H1 (cell line): ENCODE results near the gene ZNF584. TPM values are rescaled to one million over a fixed set of nuclear protein-coding genes. Genes with fewer than 3 reads are reported as not detected.

Experiments
- CTCF ChIA-PET: fragments of 300-600 bp; sonication (Branson Sonifier 250); formaldehyde crosslinking; loops from one replicate; lab custom pipeline; 2021; ENCODE audit not compliant: partially characterized antibody; lab: Charles Lee
- POLR2A ChIA-PET: fragments of 300-600 bp; sonication (Branson Sonifier 250); formaldehyde crosslinking; loops from one replicate; lab custom pipeline; 2021; ENCODE audit warnings: inconsistent platforms; ENCODE audit not compliant: partially characterized antibody; lab: Charles Lee
- DNase-seq, 2 experiments: peaks; one replicate each; pipeline versions ENCODE4 v3.0.0 to v3.0.0-alpha.2; 2010 to 2022; ENCODE audit warnings: low spot score in 2 of 2, low read depth in 1 of 2, mixed read lengths in 1 of 2
- FAIRE-seq: peaks from 2 replicates; lab custom pipeline; 2011; peaks lifted over from hg19 to GRCh38; lab: Jason Lieb, UNC
- H2AFZ ChIP-seq: 2 replicates; pipeline ENCODE4 v1.8.1; 2012; ENCODE audit warnings: low read length, inconsistent platforms
- H2AK5ac ChIP-seq: 2 replicates; pipeline ENCODE4 v1.6.1; 2013; ENCODE audit warnings: low read depth, low read length
- H2BK120ac ChIP-seq: replicated peaks from 2 replicates; pipeline ENCODE3; 2013; ENCODE audit warnings: low read depth, low read length, inconsistent platforms
- H2BK12ac ChIP-seq: 2 replicates; pipeline ENCODE4 v1.6.1; 2013; ENCODE audit warnings: low read depth, low read length
- H2BK15ac ChIP-seq: 2 replicates; pipeline ENCODE4 v1.6.1; 2013; ENCODE audit warnings: low read length
- H2BK20ac ChIP-seq: 2 replicates; pipeline ENCODE4 v1.6.1; 2013; ENCODE audit warnings: low read length
- H2BK5ac ChIP-seq: 2 replicates; pipeline ENCODE4 v1.6.1; 2013; ENCODE audit warnings: low read depth, low read length
- H3K14ac ChIP-seq: 2 replicates; pipeline ENCODE4 v1.6.1; 2013; ENCODE audit warnings: inconsistent platforms; ENCODE audit not compliant: insufficient read length
- H3K18ac ChIP-seq: 2 replicates; pipeline ENCODE4 v1.6.1; 2013; ENCODE audit warnings: low read length; ENCODE audit errors: extremely low read depth
- H3K23ac ChIP-seq: 2 replicates; pipeline ENCODE4 v1.6.1; 2013; ENCODE audit warnings: inconsistent platforms; ENCODE audit not compliant: insufficient read length
- H3K23me2 ChIP-seq: 2 replicates; pipeline ENCODE4 v1.6.1; 2013; ENCODE audit warnings: low read depth, low read length
- H3K27ac ChIP-seq: 2 replicates; pipeline ENCODE4 v1.6.1; 2011; ENCODE audit warnings: low read depth, low read length, inconsistent platforms
- H3K27me3 ChIP-seq, 4 experiments: replicated peaks in 1 of 4; 1 replicate in 1 of 4; 2 replicates in 3 of 4; pipeline versions ENCODE4 v1.6.1 to v1.8.1; 2011 to 2013; ENCODE audit warnings: low read length in 3 of 4, mild to moderate bottlenecking in 3 of 4, inconsistent platforms in 2 of 4, mixed read lengths in 2 of 4, moderate library complexity in 1 of 4; ENCODE audit not compliant: control insufficient read depth in 3 of 4, insufficient read depth in 3 of 4; ENCODE audit errors: extremely low read depth in 1 of 4
- H3K36me3 ChIP-seq, 4 experiments: 2 replicates each; pipeline versions ENCODE4 v1.6.1 to v1.8.1; 2011 to 2013; ENCODE audit warnings: mild to moderate bottlenecking in 4 of 4, low read length in 3 of 4, moderate library complexity in 2 of 4, control low read depth in 1 of 4, inconsistent platforms in 1 of 4; ENCODE audit not compliant: insufficient read depth in 4 of 4, control insufficient read depth in 2 of 4
- H3K4ac ChIP-seq: replicated peaks from 2 replicates; pipeline ENCODE3; 2013; ENCODE audit warnings: low read length, low read depth, mixed read lengths, inconsistent platforms; ENCODE audit not compliant: insufficient read length
- H3K4me1 ChIP-seq, 4 experiments: replicated peaks in 1 of 4; 1 replicate in 1 of 4; 2 replicates in 3 of 4; pipeline versions ENCODE4 v1.6.1 to v1.8.1; 2011 to 2013; ENCODE audit warnings: low read length in 3 of 4, inconsistent platforms in 2 of 4, mixed read lengths in 1 of 4; ENCODE audit not compliant: insufficient read depth in 4 of 4, control insufficient read depth in 3 of 4
- H3K4me2 ChIP-seq, 2 experiments: 2 replicates each; pipeline versions ENCODE4 v1.6.1 to v1.8.1; 2011 to 2013; ENCODE audit warnings: low read depth in 2 of 2, low read length in 2 of 2, control low read depth in 1 of 2, inconsistent platforms in 1 of 2, mild to moderate bottlenecking in 1 of 2; ENCODE audit not compliant: insufficient read depth in 1 of 2
- H3K4me3 ChIP-seq, 4 experiments: fragments of 200-600, 300-600 bp in 1 of 4; sonication (generic), shearing (Covaris generic), sonication (Bioruptor Twin) in 1 of 4; 2 replicates each; pipeline versions ENCODE4 v1.5.1 to v1.8.1; 2011 to 2016; ENCODE audit warnings: low read length in 4 of 4, low read depth in 3 of 4, control low read depth in 2 of 4, inconsistent platforms in 2 of 4, mild to moderate bottlenecking in 2 of 4, mixed read lengths in 1 of 4, moderate library complexity in 1 of 4; ENCODE audit not compliant: insufficient read depth in 2 of 4; ENCODE audit errors: extremely low read depth in 1 of 4
- H3K56ac ChIP-seq: replicated peaks from 2 replicates; pipeline ENCODE3; 2013; ENCODE audit warnings: low read depth, mild to moderate bottlenecking, mixed read lengths, low read length, inconsistent platforms; ENCODE audit not compliant: insufficient read length
- H3K79me1 ChIP-seq: 2 replicates; pipeline ENCODE4 v1.6.1; 2013; ENCODE audit warnings: low read depth, low read length, control low read depth
- H3K79me2 ChIP-seq, 2 experiments: 2 replicates each; pipeline versions ENCODE4 v1.6.1 to v1.8.1; 2012 to 2013; ENCODE audit warnings: low read length in 2 of 2, mild to moderate bottlenecking in 2 of 2, inconsistent platforms in 1 of 2; ENCODE audit not compliant: insufficient read depth in 2 of 2, control insufficient read depth in 1 of 2
- H3K9ac ChIP-seq, 4 experiments: replicated peaks in 1 of 4; 1 replicate in 1 of 4; 2 replicates in 3 of 4; pipeline versions ENCODE4 v1.6.1 to v1.8.1; 2011 to 2013; ENCODE audit warnings: low read depth in 3 of 4, low read length in 3 of 4, control low read depth in 2 of 4, mild to moderate bottlenecking in 2 of 4, moderate library complexity in 2 of 4, inconsistent platforms in 1 of 4; ENCODE audit errors: extremely low read depth in 1 of 4
- H3K9me3 ChIP-seq, 2 experiments: 2 replicates each; pipeline versions ENCODE4 v1.6.1 to v1.8.1; 2012 to 2013; ENCODE audit warnings: mild to moderate bottlenecking in 2 of 2, moderate library complexity in 2 of 2, control low read depth in 1 of 2, inconsistent platforms in 1 of 2, low read depth in 1 of 2, low read length in 1 of 2, mixed read lengths in 1 of 2; ENCODE audit not compliant: insufficient read depth in 2 of 2
- H4K20me1 ChIP-seq, 2 experiments: replicated peaks in 1 of 2; 2 replicates each; pipeline versions ENCODE3 to v1.8.1; 2011 to 2013; ENCODE audit warnings: inconsistent platforms in 2 of 2, low read length in 2 of 2, mild to moderate bottlenecking in 1 of 2; ENCODE audit not compliant: insufficient read depth in 2 of 2, control insufficient read depth in 1 of 2
- H4K5ac ChIP-seq: 2 replicates; pipeline ENCODE4 v1.6.1; 2013; ENCODE audit warnings: low read length, low read depth, mixed read lengths, inconsistent platforms; ENCODE audit not compliant: insufficient read length
- H4K8ac ChIP-seq: 2 replicates; pipeline ENCODE4 v1.8.0; 2013; ENCODE audit warnings: mild to moderate bottlenecking, moderate library complexity, low read length, inconsistent platforms; ENCODE audit not compliant: insufficient read depth; ENCODE audit errors: extremely low read depth
- H4K91ac ChIP-seq: replicated peaks from 2 replicates; pipeline ENCODE3; 2013; ENCODE audit warnings: low read length, mixed read lengths, inconsistent platforms; ENCODE audit not compliant: insufficient read length
- BACH1 ChIP-seq: IDR thresholded peaks from 2 replicates; pipeline ENCODE4 v1.6.1; 2012; ENCODE audit warnings: low read length, improper control_type of control experiment
- CREB1 ChIP-seq: IDR thresholded peaks from 2 replicates; pipeline ENCODE4 v1.6.1; 2012; ENCODE audit warnings: inconsistent platforms
- HDAC6 ChIP-seq: IDR thresholded peaks from one replicate; pipeline ENCODE4 v1.7.1; 2012; ENCODE audit warnings: low read depth, mild to moderate bottlenecking, inconsistent platforms, low read length, moderate library complexity
- NANOG ChIP-seq: IDR thresholded peaks from 2 replicates; pipeline ENCODE4 v1.6.1; 2011; ENCODE audit warnings: low read length, low read depth, mild to moderate bottlenecking, inconsistent platforms; ENCODE audit not compliant: insufficient read depth, poor library complexity, severe bottlenecking
- POLR2AphosphoS5 ChIP-seq: IDR thresholded peaks from 2 replicates; pipeline ENCODE4 v1.6.1; 2011; ENCODE audit warnings: low read depth, low read length
- WGBS, 2 experiments: shearing (Covaris generic) in 1 of 2; methylation state at CpG; one replicate each; pipeline versions ENCODE4 v1.1.6 to v1.1.7; 2013 to 2015; ENCODE audit warnings: low lambda C conversion rate in 2 of 2, mixed read lengths in 2 of 2, inconsistent platforms in 1 of 2, low coverage in 1 of 2, missing lambda C conversion rate in 1 of 2; ENCODE audit not compliant: insufficient replicate concordance in 2 of 2, insufficient coverage in 1 of 2, insufficient read length in 1 of 2; ENCODE audit errors: extremely low coverage in 1 of 2, missing lambda C conversion rate in 1 of 2; 5-methylcytosine and 5-hydroxymethylcytosine counted together
- polyA plus RNA-seq, 7 experiments: library from polyadenylated mRNA; depleted of rRNA in 3 of 7; stranded (reverse) in 5 of 7; unstranded in 2 of 7; fragments of >200 nt in 5 of 7; fragments of 200-250 nt in 2 of 7; gene quantifications; 1 replicate in 5 of 7; 2 replicates in 1 of 7; 4 replicates in 1 of 7; pipeline versions ENCODE4 v1.2.1 to v1.2.3, GENCODE V29; 2011 to 2013; ENCODE audit warnings: missing spikeins in 2 of 7, mixed read lengths in 2 of 7
- total RNA-seq: library from RNA; stranded (reverse); fragmentation: NEBNext Ultra II Directional; extraction: Animal tissue kit (Norgen Biotek cat#: 25700); gene quantifications from 2 replicates; pipeline ENCODE4 v1.2.1, GENCODE V29; 2021
- TF ChIP-seq, protein P1 (sequence below): IDR thresholded peaks from 2 replicates; pipeline ENCODE4 v1.6.1; 2012; ENCODE audit warnings: inconsistent platforms
- TF ChIP-seq, protein P2 (sequence below): IDR thresholded peaks from 2 replicates; pipeline ENCODE4 v1.6.1; 2012; ENCODE audit warnings: low read length, inconsistent platforms

The ZNF584 gene
- total and polyA plus RNA-seq, 2 of the 8 experiments (the other 6 are each of a cell fraction or from before 2014, with no cell fraction given) = 2.5 to 5.2 TPM

DNA sequence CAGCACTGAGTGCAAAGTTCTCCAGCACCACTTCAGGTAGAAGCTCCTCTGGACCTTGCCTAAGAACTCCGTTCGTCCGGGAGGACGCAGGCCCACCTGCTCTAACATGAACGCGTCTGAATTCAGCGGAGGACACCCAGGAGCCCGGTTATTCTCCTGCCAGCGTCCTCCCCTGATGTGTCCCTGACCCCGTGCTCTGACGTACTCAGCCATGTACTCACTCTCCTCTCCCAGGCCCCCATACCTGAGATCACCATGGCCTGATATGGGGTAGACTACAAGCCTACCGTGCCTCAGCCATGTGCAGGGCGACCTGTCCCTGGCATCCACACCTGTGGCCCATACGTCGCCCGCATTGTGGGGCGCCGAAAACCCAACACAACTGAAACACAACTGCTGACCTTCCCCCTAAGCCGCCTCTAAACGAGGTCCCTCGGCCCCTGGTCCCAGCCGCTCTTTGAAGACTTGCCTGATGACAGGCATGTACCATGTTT, 744 bp upstream of the ZNF584 start:
- H4K91ac ChIP-seq = peak overlapping the region; percentile 37
- H3K79me2 ChIP-seq = no peaks in the 10 kb centered on the region
- peak overlapping the region; percentile 62 to 78 (median 72) for H3K9ac ChIP-seq
- no peak overlapping the region for H3K23ac ChIP-seq
- no peak overlapping the region for H2BK20ac ChIP-seq
- H3K14ac ChIP-seq = no peak overlapping the region
- H3K36me3 ChIP-seq = no peaks in the 10 kb centered on the region
- peak overlapping the region; percentile 81; the same call in 1 of the 2 replicates for H4K8ac ChIP-seq
- H3K23me2 ChIP-seq = peaks cover 14% of the 10 kb centered on the region
- 0 out of 2 replicates have a peak overlapping the region, but pooled peaks have one; percentile 53 for H2BK15ac ChIP-seq
- H2AK5ac ChIP-seq = no peak overlapping the region
- WGBS, 2 experiments = 29% methylated on average over 22 of the region's 22 CpGs; no CpG with 5 or more reads in 1 of the 2 experiments
- H3K27me3 ChIP-seq = peaks cover 0 to 7% (median 1%) of the 10 kb centered on the region in 4 experiments; a peak in 2 of 7 replicates
- H3K27ac ChIP-seq = peak overlapping the region; percentile 54; the same call in 1 of the 2 replicates
- peak overlapping the region; percentile 57 for H3K56ac ChIP-seq
- no peak overlapping the region for H2BK120ac ChIP-seq
- no peak overlapping the region for H2AFZ ChIP-seq
- no peaks in the 10 kb centered on the region for H3K9me3 ChIP-seq
- H4K5ac ChIP-seq = no peak overlapping the region
- no peak overlapping the region; the same call in 1 of the 2 replicates for H2BK12ac ChIP-seq
- H4K20me1 ChIP-seq = no peaks in the 10 kb centered on the region
- CTCF ChIA-PET = interaction anchor here (1.0 kb wide), 1 partner anchor 35 kb away, joined by 5 read pairs; no protein-coding TSS in a partner anchor
- H2BK5ac ChIP-seq = peak overlapping the region; percentile 82; the same call in 1 of the 2 replicates
- FAIRE-seq (no peak), DNase-seq (no peak)
- H3K4me2 ChIP-seq = peak overlapping the region; percentile 94 to 95
- 0 out of 2 replicates have a peak, but pooled peaks cover 5% of the 10 kb centered on the region for H3K79me1 ChIP-seq
- peak overlapping the region; percentile 83 for H3K18ac ChIP-seq
- POLR2A ChIA-PET = interaction anchor here (0.9 to 1.8 kb wide), 12 partner anchors 8 to 91 kb away, joined by 3 to 7 read pairs (median 4); partner anchors contain the start of genes RNF225, ZNF132, ZNF324B and ZNF497
- peak overlapping the region; percentile 77 for H3K4ac ChIP-seq
- peaks cover 0 to 18% (median 9%) of the 10 kb centered on the region in 4 experiments; a peak in 5 of 7 replicates for H3K4me1 ChIP-seq
- peak overlapping the region; percentile 76 to 85 (median 80) for H3K4me3 ChIP-seq
- TF ChIP-seq POLR2AphosphoS5 = no peak
- TF ChIP-seq, protein P1, sequence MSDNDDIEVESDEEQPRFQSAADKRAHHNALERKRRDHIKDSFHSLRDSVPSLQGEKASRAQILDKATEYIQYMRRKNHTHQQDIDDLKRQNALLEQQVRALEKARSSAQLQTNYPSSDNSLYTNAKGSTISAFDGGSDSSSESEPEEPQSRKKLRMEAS = peak; percentile 40
- TF ChIP-seq NANOG = no peak
- TF ChIP-seq CREB1 = no peak
- TF ChIP-seq BACH1 = no peak
- TF ChIP-seq HDAC6 = no peak
- TF ChIP-seq, protein P2, sequence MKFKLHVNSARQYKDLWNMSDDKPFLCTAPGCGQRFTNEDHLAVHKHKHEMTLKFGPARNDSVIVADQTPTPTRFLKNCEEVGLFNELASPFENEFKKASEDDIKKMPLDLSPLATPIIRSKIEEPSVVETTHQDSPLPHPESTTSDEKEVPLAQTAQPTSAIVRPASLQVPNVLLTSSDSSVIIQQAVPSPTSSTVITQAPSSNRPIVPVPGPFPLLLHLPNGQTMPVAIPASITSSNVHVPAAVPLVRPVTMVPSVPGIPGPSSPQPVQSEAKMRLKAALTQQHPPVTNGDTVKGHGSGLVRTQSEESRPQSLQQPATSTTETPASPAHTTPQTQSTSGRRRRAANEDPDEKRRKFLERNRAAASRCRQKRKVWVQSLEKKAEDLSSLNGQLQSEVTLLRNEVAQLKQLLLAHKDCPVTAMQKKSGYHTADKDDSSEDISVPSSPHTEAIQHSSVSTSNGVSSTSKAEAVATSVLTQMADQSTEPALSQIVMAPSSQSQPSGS = no peak
